ENCODE results near the gene ERBB4.

Gene ERBB4

GRCh38 chr2:211823886-211824479 is 714.6 kb downstream of the ERBB4 start:
- DNase-seq (ENCODE audit: low read depth): no peak

- DNase-seq (ENCODE audit: low read depth): no peak
These were observed 715.8 kb downstream of the ERBB4 start for GRCh38 chr2:211822686-211823335.

- no peak for DNase-seq (ENCODE audit: low read depth)
These were observed 721.8 kb downstream of the ERBB4 start for GRCh38 chr2:211816754-211817153.

- DNase-seq (ENCODE audit: low read depth): no peak
These were observed 726.0 kb downstream of the ERBB4 start for GRCh38 chr2:211812587-211812986.

GRCh38 chr2:211802666-211803065 is 735.9 kb downstream of the ERBB4 start:
- DNase-seq (ENCODE audit: low read depth): no peak

GRCh38 chr2:211800001-211800400 is 738.6 kb downstream of the ERBB4 start:
- no peak for DNase-seq (ENCODE audit: low read depth)

GRCh38 chr2:211798868-211799267 is 739.7 kb downstream of the ERBB4 start:
- DNase-seq (ENCODE audit: low read depth): no peak

- DNase-seq (ENCODE audit: low read depth): no peak
These were observed 744.9 kb downstream of the ERBB4 start for GRCh38 chr2:211793690-211794089.

GRCh38 chr2:211789982-211790381 is 748.6 kb downstream of the ERBB4 start:
- no peak for DNase-seq (ENCODE audit: low read depth)

GRCh38 chr2:211766689-211767088 is 771.9 kb downstream of the ERBB4 start:
- no peak for DNase-seq (ENCODE audit: low read depth)

GRCh38 chr2:211762479-211762878 is 776.1 kb downstream of the ERBB4 start:
- DNase-seq (ENCODE audit: low read depth): no peak

- no peak for DNase-seq (ENCODE audit: low read depth)
These were observed 778.5 kb downstream of the ERBB4 start for GRCh38 chr2:211760103-211760502.

- DNase-seq (ENCODE audit: low read depth): no peak
These were observed 782.3 kb downstream of the ERBB4 start for GRCh38 chr2:211756266-211756665.

- no peak for DNase-seq (ENCODE audit: low read depth)
These were observed 783.4 kb downstream of the ERBB4 start for GRCh38 chr2:211755187-211755586.

GRCh38 chr2:211751848-211752247 is 786.8 kb downstream of the ERBB4 start:
- no peak for DNase-seq (ENCODE audit: low read depth)

GRCh38 chr2:211748339-211748738 is 790.3 kb downstream of the ERBB4 start:
- DNase-seq (ENCODE audit: low read depth): no peak

GRCh38 chr2:211745295-211746097 is 793.1 kb downstream of the ERBB4 start:
- no peak for DNase-seq (ENCODE audit: low read depth)

- DNase-seq (ENCODE audit: low read depth): no peak
These were observed 794.2 kb downstream of the ERBB4 start for GRCh38 chr2:211744379-211744778.

- no peak for DNase-seq (ENCODE audit: low read depth)
These were observed 796.6 kb downstream of the ERBB4 start for GRCh38 chr2:211741966-211742365.

- DNase-seq (ENCODE audit: low read depth): no peak
These were observed 801.3 kb downstream of the ERBB4 start for GRCh38 chr2:211737282-211737681.

GRCh38 chr2:211730215-211730614 is 808.4 kb downstream of the ERBB4 start:
- DNase-seq (ENCODE audit: low read depth): no peak

GRCh38 chr2:211729433-211729832 is 809.2 kb downstream of the ERBB4 start:
- no peak for DNase-seq (ENCODE audit: low read depth)

- DNase-seq (ENCODE audit: low read depth): no peak
These were observed 813.7 kb downstream of the ERBB4 start for GRCh38 chr2:211724933-211725332.

All from stimulated activated CD4-positive, alpha-beta T cell treated with anti-CD3 and anti-CD28 coated beads, Interleukin-2, amount 100 ng/mL, for 4 hours (primary cell).